HUDEP-2 (cell line): ENCODE data around the gene PTPRN2.
"Not testable (repeated sequence)": the region's sequence is repeated elsewhere in the genome, so short reads cannot be mapped to it uniquely, and the experiment has no call there.

Source experiments
- DNase-seq, 76 experiments: peaks; one replicate each; lab custom pipeline; 2025; ENCODE audit not compliant: unreplicated experiment in 76 of 76; lab: John Stamatoyannopoulos, UW

Gene PTPRN2

DNA sequence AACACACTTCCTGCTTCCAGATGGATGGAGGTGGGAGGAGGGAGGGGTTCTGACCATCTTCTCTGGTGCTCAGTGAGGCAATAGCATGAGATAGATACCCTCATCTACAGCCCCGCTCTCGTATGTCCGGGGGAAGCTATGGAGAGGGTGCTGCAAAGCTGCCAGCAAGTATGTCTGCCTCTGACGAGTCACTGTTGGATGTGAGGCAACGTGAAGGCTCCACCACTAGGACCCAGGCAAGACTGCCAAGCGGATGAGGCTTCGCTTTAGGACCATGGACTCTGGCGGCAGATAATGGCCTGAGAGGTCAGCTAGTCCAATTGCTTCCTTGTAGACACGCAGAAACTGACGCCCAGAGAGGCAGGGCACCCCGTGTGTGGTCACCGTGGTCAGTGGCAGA is 601.6 kb downstream of the PTPRN2 start:
- no peak for DNase-seq

DNA sequence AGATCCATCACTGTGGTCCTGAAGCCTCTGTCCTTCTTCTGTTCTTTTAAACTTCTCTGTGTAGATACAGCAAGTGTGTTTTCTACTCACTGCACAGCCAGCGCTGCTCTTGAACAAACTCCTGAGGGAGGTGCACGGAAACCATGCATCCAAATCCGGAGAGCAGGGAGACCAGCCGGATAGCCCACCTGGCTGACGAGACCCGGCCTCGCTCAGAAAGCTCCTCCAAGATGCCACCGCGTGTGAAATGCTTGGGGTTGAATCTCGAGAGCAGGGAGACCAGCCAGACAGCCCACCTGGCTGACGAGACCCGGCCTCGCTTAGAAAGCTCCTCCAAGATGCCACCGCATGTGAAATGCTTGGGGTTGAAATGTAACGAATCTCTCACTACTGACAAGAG is 602.0 kb downstream of the PTPRN2 start:
- no peak for DNase-seq

DNA sequence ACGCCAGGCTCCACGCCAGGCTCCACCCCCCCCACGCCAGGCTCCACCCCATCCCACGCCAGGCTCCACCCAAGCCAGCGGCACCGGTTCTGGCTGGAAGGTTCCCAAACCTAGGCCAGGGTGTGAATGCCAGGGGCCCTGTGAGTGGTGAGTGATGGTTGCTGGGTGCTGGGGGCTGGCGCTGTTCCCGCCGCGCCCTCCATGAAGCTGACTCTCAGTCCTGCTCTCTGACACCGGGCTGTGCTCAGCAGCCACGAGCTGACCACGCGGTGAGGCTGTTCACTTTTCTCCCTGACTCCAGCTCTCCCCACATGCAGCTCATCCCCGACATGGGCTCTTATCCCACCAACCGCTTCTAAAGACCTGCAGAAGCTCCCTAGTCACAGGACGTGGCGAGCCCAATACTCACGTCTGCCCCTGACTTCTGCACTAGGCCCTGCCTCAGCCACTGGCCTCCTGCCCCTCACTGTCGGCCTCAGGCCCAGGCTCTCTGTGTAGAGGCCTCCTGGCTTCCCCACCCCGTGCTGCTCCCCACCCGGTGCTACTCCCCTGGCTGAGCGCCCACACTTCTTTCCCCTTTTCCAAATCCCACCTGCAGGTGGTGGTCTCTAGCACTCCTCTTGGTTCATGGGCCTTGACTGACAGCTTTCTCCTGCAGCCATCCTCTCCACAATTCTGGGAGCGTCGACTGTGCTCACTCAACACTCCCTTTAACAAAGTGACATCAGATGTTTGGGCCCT is 603.0 kb downstream of the PTPRN2 start:
- DNase-seq, result no peak

DNA sequence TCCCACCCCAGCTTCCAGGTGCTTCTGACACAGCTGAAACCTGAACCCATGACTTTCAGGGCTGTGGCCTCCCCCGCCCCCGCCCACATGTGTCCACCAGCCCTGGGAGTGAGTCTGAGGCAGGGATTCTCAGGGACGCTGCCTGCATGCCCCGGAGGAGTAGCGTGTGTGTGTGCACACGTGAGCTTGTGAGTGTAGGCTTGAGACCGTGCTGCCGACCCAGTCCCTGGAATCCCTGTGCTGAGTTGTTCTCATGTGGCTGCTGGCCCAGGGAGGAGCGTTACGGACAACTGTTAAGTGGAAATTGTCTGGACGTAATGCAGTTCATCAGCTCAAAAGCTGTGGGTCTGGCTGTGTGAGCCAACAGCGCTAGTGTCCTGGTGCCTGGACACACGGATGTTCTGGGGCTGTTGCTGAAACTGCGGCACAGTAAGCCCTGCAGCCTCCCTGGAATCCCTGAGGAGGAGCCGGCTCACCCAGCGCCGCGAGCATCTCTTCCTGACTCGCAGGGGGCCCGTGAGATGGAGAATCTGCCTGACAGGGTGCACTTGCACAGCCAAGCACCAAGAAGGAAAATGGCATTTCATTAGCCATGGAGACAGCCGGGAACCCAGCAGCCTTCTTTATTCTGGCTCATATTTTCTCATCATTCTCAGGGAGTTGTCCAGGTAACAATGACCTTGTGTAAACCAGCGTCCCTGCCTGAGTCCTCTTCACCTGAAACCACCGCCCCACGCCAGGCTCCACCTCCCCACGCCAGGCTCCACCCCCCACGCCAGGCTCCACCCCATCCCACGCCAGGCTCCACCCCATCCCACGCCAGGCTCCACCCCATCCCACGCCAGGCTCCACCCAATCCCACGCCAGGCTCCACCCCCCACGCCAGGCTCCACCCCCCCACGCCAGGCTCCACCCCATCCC is 603.9 kb downstream of the PTPRN2 start:
- no peak for DNase-seq

DNA sequence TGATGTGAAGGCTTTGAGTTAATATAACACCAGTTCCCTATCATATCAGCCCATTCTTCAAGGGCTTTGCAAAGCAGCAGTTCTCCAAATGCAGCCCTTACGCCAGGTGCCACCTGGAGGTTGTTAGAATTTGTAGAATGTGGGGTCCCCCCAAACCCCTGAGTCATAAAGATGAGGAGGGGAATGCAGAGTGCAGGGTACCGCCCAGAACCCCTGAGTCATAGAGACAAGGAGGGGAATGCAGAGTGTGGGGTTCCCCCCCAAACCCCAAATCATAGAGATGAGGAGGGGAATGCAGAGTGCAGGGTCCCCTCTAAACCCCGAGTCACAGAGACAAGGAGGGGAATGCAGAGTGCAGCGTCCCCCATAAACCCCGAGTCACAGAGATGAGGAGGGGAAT is 605.8 kb downstream of the PTPRN2 start:
- DNase-seq, result no peak

DNA sequence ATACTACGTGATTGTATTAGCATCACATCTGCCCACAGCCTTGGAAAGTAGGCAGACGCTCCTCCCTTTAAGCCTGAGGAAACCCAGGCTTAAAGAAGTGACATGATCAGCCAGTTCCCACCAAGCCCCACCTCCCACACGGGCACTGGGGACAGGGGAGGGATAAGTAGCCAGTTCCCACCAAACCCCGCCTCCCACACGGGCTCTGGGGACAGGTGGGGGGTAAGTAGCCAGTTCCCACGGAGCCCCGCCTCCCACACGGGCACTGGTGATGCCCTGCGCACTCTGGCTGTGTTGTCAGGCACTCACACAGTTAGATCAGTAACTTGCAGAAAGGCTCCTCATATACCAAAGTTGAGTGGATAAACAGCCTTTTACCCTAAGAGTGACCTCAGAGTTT is 606.8 kb downstream of the PTPRN2 start:
- no peak for DNase-seq

DNA sequence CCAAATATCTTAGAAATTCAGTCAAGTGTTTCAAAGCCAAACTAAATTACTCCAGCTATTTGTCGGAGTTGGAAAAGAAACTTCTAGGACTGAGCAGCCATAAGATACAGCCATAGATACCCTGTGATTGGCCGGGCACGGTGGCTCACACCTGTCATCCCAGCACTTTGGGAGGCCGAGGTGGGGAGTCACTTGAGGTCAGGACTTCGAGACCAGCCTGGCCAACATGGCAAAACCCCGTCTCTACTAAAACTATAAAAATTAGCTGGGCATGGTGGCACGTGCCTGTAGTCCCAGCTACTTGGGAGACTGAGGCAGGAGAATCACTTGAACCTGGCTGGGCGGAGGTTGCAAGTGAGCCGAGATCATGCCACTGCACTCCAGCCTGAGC is 607.3 kb downstream of the PTPRN2 start:
- DNase-seq, result not testable (repeated sequence)

DNA sequence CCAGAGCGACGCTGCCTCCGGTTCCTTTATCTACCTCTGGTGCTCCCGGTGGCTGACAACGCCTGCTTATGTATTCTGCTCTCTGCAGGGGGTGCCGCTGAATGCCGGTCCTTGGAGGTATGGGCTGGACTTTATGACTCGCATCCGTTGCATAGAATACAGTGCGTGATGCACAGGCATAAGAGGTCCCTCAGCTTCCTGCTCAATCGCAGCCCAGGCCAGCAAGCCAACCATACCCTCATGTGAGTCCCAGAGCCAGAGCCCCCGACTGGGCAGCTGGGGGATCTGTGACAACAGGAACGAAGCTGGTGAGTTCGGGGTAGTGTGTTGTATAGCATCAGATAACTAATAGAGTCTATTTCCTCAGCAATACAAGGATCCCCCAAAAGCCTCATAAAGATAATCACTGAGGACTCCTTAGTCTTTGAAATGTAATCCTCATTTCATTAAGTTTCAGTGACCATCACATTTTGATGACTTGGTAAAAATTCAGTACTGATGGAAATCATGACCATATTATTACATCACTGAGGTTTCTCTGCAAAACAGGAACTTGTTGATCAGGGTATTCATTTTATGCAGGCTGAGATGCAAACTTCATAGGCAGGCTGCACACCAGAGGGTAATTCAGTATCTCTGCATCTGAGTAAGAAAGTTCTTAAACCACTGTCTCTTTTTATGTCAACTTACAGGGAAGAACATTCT is 607.8 kb downstream of the PTPRN2 start:
- DNase-seq, result no peak

DNA sequence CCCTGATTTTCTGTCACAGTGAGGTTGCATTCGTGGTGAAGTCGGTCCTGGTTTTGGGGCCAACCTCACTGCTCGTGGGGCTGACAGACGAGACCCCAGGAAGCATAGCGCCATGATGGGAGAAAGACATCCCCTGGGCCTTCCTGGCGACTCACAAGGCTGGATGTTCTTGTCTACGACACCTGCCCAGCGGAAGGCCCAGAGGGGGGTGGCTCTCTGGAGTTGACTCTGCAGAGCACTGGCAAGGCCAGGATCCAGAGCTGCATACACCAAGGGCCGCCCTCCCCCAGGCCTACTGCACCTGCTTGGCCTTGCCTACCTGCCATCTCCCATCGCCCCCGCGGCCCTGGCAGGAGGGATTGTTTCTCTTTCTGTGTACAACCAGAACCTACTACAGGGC is 608.9 kb downstream of the PTPRN2 start:
- DNase-seq, result no peak

DNA sequence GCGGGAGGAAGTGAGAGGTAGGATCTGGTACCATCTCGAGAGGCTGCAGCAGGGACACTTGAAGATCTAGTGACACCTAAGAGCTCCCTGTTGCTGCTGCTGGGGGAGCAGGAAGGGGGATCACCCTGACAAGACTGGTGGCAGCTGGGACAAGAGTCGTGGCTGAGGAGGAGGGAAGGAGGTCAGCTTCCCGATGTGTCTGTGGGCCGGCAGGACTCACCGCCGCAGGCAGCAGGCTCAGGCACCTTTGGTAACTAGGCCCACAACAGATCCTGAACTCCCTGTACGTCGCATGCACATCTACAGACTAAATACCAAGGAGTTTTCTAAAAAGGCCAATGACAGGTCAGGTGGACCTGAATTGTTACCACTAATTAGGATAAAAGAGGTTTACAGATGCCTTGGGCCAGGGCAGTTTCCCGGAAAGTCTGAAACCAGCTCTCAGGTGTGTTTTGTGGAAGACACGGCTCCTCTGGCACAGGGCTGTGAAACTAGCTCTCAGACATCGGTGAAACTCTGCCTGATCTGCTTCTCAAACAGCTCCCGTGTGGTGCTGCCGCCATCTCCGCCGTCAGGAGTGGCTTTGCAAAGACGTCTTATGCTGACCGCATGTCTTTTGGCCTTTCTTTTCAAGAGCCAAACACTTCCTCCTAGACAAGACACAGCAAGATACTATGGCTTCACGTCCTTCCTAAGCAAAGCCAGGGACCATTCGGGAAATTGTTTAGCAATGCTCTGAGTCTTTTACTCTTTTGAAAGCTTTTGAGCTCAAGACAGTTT is 609.7 kb downstream of the PTPRN2 start:
- no peak for DNase-seq

DNA sequence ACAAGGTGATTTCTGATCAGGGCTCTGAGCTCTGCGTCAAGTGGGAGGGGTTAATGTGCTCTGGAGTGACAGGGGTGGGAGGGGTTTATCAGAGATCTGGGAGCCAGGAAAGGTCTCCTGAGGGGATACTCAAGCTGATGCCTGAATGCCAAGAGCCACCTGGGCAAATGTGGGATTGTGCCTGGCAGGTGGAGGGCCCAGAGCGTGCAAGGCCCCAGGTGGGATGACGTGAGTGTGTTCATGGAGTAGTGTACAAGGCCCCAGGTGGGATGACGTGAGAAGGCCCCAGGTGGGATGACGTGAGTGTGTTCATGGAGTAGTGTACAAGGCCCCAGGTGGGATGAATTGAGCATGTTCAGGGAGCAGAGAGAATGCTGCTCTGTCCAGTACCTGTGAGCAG is 610.3 kb downstream of the PTPRN2 start:
- DNase-seq, result no peak

DNA sequence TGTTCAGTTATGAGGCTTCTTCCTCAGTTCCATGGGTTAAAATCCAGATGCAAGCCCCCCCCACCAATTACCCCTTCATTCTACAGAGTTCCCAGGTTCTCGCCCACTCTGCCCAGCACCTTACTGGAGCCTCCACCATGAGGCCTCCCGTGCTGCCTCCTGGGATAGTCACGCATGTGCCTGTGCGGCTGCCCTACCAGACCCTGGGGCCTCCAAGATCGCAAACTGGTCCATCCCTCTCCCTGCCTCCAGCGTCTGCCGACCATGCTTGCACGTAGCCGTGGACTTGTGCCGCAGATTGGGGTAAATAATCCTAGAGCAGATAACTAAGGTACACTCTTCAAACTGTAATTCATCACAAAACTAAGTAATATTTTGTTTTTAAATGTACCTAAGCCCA is 611.2 kb downstream of the PTPRN2 start:
- DNase-seq, result no peak

DNA sequence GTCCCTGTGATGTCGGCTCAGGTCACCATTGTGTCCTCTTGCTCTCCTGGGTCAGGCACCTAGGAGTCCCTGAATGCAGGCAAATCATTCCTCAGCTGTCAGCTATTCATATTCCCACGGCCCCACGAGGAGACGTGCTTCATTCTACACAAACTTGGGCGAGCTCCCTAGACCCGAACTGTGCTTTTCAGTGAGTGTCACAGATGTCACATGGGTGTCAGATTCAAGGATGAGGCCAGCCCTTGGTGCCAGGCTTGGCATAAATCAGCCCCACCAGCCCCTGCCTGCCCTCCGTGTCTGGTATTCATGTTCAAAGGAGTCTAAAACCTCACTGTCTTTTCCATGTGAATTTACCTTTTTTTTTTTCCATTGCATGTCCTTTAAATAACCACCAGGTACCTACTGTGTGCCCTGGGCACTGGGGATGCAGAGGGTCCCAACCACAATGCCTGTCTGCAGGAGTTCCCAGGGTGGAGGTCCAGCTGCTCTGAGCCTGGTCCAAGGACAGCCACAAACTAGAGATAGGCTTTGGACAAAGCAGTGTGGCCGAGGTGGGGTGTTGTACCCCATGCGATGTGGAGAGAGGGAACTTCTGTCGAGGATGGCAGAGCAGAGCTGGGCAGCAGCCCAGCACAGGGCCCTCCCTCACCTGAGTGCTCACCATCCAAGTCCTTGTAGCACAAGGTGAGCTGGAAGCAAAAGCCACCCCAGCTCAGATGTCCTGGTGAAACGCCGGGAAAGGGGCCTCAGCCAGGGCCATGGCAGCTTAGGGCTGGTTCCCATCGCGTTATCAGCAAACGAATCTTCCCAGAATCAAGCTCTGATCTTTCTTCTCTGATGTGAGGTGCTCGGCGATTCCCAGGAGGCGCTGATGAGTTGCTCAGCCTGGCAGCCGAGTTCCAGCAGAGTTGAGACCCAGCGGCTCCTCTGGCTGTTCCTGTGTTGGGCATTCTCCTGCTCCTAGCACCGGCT is 611.9 kb downstream of the PTPRN2 start:
- DNase-seq, result no peak

DNA sequence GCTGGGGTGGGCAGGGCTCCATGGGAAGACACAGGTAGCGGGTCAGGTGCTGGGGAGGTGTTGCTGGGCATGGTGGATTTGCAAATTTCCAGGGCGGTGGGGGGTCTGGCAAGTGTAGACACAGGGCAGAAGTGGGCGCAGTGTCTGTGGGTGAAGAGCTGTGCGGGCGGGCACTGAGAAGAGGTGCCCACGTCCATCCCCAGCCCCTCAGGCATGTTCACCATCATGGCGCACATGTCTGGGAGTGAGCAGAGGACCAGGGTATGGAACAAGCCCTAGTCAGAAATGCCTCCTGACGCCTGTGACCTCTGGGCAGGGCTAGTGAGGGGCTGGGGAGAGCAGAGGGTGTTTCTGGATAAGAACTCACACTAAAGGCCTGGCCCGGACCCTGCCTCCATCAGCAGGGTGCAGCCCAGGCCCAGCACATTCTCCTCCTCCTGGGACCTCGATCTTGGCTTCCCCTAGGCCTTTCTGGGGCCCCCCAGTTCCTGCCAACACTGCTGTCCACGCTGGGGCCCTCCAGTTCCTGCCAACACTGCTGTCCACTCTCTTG is 612.9 kb downstream of the PTPRN2 start:
- DNase-seq, result no peak

DNA sequence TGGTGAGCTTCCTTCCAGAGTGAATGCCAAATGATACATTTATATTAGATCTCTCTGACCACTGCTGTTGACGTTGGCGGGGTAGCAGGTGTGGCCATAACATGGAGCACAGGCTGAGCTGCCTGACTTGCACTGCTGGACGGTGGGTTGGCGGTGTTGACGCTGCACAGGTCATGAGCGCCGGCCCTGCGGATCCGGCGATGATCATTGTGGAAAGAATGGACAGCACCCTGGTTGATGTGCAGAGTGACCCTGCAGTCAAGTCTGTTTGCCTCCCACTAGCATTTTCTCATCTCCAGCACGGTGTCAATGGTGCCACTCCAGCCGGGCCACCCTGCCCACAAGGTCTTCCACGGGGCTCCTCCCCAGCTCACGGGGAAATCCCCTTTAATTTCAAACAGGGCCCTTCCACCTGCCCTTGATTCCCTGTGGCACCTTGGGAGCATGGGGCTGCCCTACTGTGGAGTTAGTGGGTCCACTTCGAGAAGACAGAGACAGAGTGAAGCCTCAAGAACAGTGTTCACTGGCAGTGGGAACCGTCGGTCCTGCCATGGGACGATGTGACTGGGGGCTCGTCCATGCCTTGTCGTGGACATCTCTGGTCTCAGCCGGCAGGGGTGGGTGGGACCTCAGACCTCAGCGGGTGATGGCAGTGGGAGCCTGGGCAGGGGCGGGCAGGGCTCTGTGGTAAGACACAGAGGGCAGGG is 613.5 kb downstream of the PTPRN2 start:
- DNase-seq, result no peak

DNA sequence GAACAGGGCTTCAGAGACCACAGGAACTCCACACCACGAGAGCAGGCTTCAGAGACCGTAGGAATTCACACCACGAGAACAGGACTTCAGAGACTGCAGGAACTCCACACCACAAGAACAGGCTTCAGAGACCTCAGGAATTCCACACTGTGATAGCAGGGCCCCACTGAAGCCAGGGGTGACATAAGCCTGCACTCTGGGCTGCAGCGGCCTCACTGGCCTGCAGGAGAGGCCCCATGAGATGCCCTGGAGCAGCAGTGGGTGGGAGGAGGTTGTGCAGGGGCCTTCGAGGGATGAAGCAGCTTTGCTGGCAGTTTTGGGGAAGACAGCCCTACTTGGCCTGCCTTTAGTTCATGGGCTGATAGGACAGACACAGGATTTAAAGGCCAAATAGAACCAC is 614.7 kb downstream of the PTPRN2 start:
- no peak for DNase-seq

DNA sequence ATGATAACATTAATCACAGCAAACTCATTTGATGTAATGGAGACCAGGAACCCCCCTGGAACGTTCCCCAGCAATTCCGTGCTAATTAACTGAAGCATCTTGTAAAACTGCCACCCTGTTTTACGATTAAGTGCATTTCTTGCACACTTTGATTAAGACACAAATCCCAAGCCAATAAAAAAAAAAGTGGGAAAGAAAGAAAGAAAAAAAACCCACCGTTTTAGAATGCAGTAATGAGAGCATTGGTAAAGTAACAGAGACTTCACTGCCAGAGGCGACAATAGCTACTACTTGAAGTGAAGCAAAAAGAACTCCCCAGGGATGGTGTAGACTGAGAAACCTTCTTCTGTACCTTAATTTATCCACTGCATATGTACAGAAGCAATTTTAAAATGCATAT is 616.1 kb downstream of the PTPRN2 start:
- DNase-seq, result no peak

DNA sequence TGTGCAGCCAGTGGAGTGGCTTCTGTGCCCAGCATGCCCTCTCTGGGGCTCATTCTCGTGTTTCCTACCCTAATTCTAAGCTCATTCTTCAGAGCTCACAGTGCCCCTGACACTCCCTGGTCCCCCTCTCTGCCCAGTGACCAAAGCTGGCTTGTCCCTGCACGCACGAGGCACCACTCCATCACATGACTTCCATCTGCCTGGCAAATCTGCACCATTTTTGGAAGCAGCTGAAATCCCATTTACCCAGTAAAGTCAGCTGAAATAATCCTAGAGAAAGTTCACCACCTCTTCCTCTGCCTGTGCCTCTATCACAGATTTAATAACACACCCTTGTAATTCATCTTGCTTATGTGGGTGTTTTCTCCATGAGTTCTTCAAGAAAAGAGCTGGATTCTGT is 616.9 kb downstream of the PTPRN2 start:
- DNase-seq, result no peak

DNA sequence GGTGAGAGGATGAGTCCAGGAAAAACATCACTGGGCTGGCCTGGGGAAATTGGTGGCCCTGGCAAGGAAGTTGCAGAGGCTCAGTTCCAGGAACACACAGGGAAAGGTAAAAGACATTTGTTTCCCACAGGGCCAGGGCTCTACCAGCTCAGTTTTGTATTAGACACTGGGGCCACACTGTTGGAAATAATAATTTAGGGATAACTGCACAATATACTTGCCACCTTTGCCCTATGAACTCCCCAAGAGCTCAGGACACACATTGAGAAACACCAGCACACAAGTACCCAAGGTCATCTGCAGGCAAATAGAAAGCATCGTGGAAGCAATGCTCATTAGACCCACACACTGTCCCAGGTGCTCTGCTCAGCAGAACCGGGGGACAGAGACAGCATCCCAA is 617.6 kb downstream of the PTPRN2 start:
- DNase-seq, result no peak
